H9 (cell line): Measurements from ENCODE around the gene KAT2B. TPM values are rescaled to one million over a fixed set of nuclear protein-coding genes. Genes with fewer than 3 reads are reported as not detected.

ENCODE experiments used
- DNase-seq: peaks from one replicate; pipeline ENCODE4 v3.0.0-alpha.2; 2017
- H2AFZ ChIP-seq: one replicate; pipeline ENCODE4 v1.6.1; 2013; ENCODE audit warnings: mild to moderate bottlenecking, low read length, control low read depth, moderate library complexity
- H2AK5ac ChIP-seq: 2 replicates; pipeline ENCODE4 v1.6.1; 2013; ENCODE audit warnings: low read length, control low read depth, mixed read lengths; ENCODE audit not compliant: insufficient read length
- H2BK120ac ChIP-seq: one replicate; pipeline ENCODE4 v1.6.1; 2013; ENCODE audit warnings: low read depth, mild to moderate bottlenecking, low read length, control low read depth, inconsistent platforms; ENCODE audit not compliant: poor library complexity, severe bottlenecking
- H2BK12ac ChIP-seq: 2 replicates; pipeline ENCODE4 v1.6.1; 2013; ENCODE audit warnings: low read length, control low read depth, mixed read lengths, low read depth; ENCODE audit not compliant: insufficient read length
- H2BK15ac ChIP-seq: 2 replicates; pipeline ENCODE4 v1.6.1; 2013; ENCODE audit warnings: low read depth, low read length, control low read depth
- H2BK20ac ChIP-seq: one replicate; pipeline ENCODE4 v1.6.1; 2013; ENCODE audit warnings: low read depth, mild to moderate bottlenecking, low read length, control low read depth, inconsistent platforms; ENCODE audit not compliant: poor library complexity, severe bottlenecking
- H2BK5ac ChIP-seq: 2 replicates; pipeline ENCODE4 v1.6.1; 2013; ENCODE audit warnings: low read length, control low read depth, mixed read lengths; ENCODE audit not compliant: insufficient read length
- H3K14ac ChIP-seq: 2 replicates; pipeline ENCODE4 v1.6.1; 2013; ENCODE audit warnings: low read length, control low read depth; ENCODE audit not compliant: insufficient read depth
- H3K18ac ChIP-seq: 2 replicates; pipeline ENCODE4 v1.6.1; 2013; ENCODE audit warnings: low read depth, mild to moderate bottlenecking, mixed read lengths, low read length, control low read depth; ENCODE audit not compliant: insufficient read length
- H3K23ac ChIP-seq: 2 replicates; pipeline ENCODE4 v1.6.1; 2013; ENCODE audit warnings: low read length, control low read depth, mixed read lengths, low read depth; ENCODE audit not compliant: insufficient read length
- H3K23me2 ChIP-seq: 2 replicates; pipeline ENCODE4 v1.6.1; 2013; ENCODE audit warnings: low read depth, mild to moderate bottlenecking, mixed read lengths, low read length, control low read depth; ENCODE audit not compliant: insufficient read length, poor library complexity, severe bottlenecking
- H3K27ac ChIP-seq: 2 replicates; pipeline ENCODE4 v1.5.1; 2013; ENCODE audit warnings: low read length, control low read depth, mixed read lengths, low read depth; ENCODE audit not compliant: insufficient read length
- H3K27me3 ChIP-seq: 2 replicates; pipeline ENCODE4 v1.6.1; 2013; ENCODE audit warnings: low read length, control low read depth, inconsistent platforms; ENCODE audit not compliant: insufficient read depth
- H3K4ac ChIP-seq: 2 replicates; pipeline ENCODE4 v1.6.1; 2013; ENCODE audit warnings: low read depth, mild to moderate bottlenecking, control low read depth, inconsistent platforms, low read length, moderate library complexity
- H3K4me1 ChIP-seq: 2 replicates; pipeline ENCODE4 v1.6.1; 2013; ENCODE audit warnings: low read length, control low read depth, inconsistent platforms; ENCODE audit not compliant: insufficient read depth
- H3K4me2 ChIP-seq: 2 replicates; pipeline ENCODE4 v1.6.1; 2013; ENCODE audit warnings: low read length, control low read depth, mixed read lengths; ENCODE audit not compliant: insufficient read length, insufficient read depth
- H3K56ac ChIP-seq: 2 replicates; pipeline ENCODE4 v1.6.1; 2013; ENCODE audit warnings: low read depth, mild to moderate bottlenecking, mixed read lengths, low read length, control low read depth; ENCODE audit not compliant: insufficient read length
- H3K79me1 ChIP-seq: 2 replicates; pipeline ENCODE4 v1.6.1; 2013; ENCODE audit warnings: low read depth, mild to moderate bottlenecking, moderate library complexity, low read length, control low read depth, inconsistent platforms; ENCODE audit not compliant: insufficient read depth, poor library complexity, severe bottlenecking
- H3K79me2 ChIP-seq: 2 replicates; pipeline ENCODE4 v1.6.1; 2013; ENCODE audit warnings: low read length, control low read depth, inconsistent platforms; ENCODE audit not compliant: insufficient read depth
- H3K9ac ChIP-seq: 2 replicates; pipeline ENCODE4 v1.6.1; 2013; ENCODE audit warnings: low read length, control low read depth, mixed read lengths; ENCODE audit not compliant: insufficient read length; ENCODE audit errors: extremely low read depth
- H3K9me3 ChIP-seq: one replicate; pipeline ENCODE4 v1.6.1; 2013; ENCODE audit warnings: low read depth, low read length, inconsistent platforms; ENCODE audit not compliant: control insufficient read depth
- H3T11ph ChIP-seq: one replicate; pipeline ENCODE4 v1.6.1; 2013; ENCODE audit warnings: mild to moderate bottlenecking, low read length, control low read depth, inconsistent platforms
- H4K20me1 ChIP-seq: one replicate; pipeline ENCODE4 v1.6.1; 2013; ENCODE audit not compliant: control insufficient read depth, insufficient read length, insufficient read depth
- H4K5ac ChIP-seq: 2 replicates; pipeline ENCODE4 v1.6.1; 2013; ENCODE audit warnings: low read depth, mild to moderate bottlenecking, mixed read lengths, low read length, control low read depth; ENCODE audit not compliant: insufficient read length
- H4K8ac ChIP-seq: replicated peaks from 2 replicates; pipeline ENCODE4 v1.6.1; 2013; ENCODE audit warnings: low read length, control low read depth, mixed read lengths, low read depth; ENCODE audit not compliant: insufficient read length
- H4K91ac ChIP-seq: 2 replicates; pipeline ENCODE4 v1.6.1; 2013; ENCODE audit warnings: low read depth, mild to moderate bottlenecking, moderate library complexity, mixed read lengths, low read length, control low read depth; ENCODE audit not compliant: insufficient read length
- H3K27ac Mint-ChIP-seq, 3 experiments: 2 replicates in 2 of 3; 3 replicates in 1 of 3; pipeline ENCODE4 v1.8.0; 2020 to 2021; ENCODE audit warnings: mixed read lengths in 3 of 3, mild to moderate bottlenecking in 1 of 3, moderate library complexity in 1 of 3
- H3K27me3 Mint-ChIP-seq: 2 replicates; pipeline ENCODE4 v1.8.0; 2021; ENCODE audit warnings: low read depth, mild to moderate bottlenecking, moderate library complexity, mixed read lengths
- H3K36me3 Mint-ChIP-seq, 3 experiments: 2 replicates in 2 of 3; 3 replicates in 1 of 3; pipeline ENCODE4 v1.8.0; 2020 to 2021; ENCODE audit warnings: low read depth in 3 of 3, mixed read lengths in 3 of 3; ENCODE audit not compliant: insufficient read depth in 1 of 3
- H3K4me1 Mint-ChIP-seq, 2 experiments: 2 replicates each; pipeline ENCODE4 v1.8.0; 2020; ENCODE audit warnings: mixed read lengths in 2 of 2
- H3K4me3 Mint-ChIP-seq, 2 experiments: 2 replicates in 1 of 2; 3 replicates in 1 of 2; pipeline ENCODE4 v1.8.0; 2020 to 2021; ENCODE audit warnings: mild to moderate bottlenecking in 2 of 2, mixed read lengths in 2 of 2, moderate library complexity in 1 of 2
- H3K9me3 Mint-ChIP-seq, 2 experiments: 2 replicates in 1 of 2; 3 replicates in 1 of 2; pipeline ENCODE4 v1.8.0; 2020; ENCODE audit warnings: mild to moderate bottlenecking in 2 of 2, mixed read lengths in 2 of 2, moderate library complexity in 1 of 2
- WGBS: extraction: QIAGEN DNeasy Blood & Tissue Kit; methylation state at CpG from one replicate; pipeline ENCODE4 v1.1.7; 2013; ENCODE audit warnings: missing lambda C conversion rate, low lambda C conversion rate, mixed read lengths; ENCODE audit not compliant: insufficient read length; ENCODE audit errors: extremely low coverage; 5-methylcytosine and 5-hydroxymethylcytosine counted together
- total RNA-seq: library from RNA; stranded (reverse); gene quantifications from 2 replicates; pipeline ENCODE4 v1.2.1, GENCODE V29; 2021
- TF ChIP-seq, protein P1 (sequence below): fragments of 200-600 bp; sonication (generic); conservative IDR thresholded peaks from 3 replicates; pipeline ENCODE4 v1.8.0; 2021; ENCODE audit warnings: antibody characterized with exemption, mild to moderate bottlenecking

KAT2B gene
- total RNA-seq, 1 experiment from 2014 or later = 6.3 TPM

DNA sequence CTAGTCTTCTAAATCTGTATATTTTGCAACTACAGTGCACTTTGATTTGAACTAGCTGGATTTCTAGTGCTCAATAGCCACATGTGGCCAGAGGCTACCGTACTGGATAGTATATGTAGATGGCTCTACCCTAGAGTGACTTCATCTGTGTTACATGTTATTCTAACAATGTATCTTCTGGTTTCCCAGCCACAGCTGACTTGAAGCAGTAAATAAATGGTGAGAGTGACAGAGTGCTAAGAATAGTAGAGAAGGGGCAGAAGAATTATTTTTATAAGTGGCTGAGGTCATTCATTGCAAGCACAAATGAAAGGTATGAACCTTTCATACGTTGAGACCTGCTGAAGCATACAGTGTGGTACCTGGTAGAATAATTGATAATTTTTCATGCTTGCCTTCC is 30.9 kb downstream of the KAT2B start:
- Mint-ChIP-seq H3K27me3 (peaks cover 20% of the 10 kb centered on the region), H3K36me3 (no peaks in the 10 kb centered on the region; a peak in 1 of 7 replicates), H3K27ac (no peak overlapping the region), H3K4me3 (no peak overlapping the region), H3K9me3 (no peaks in the 10 kb centered on the region), H3K4me1 (peaks cover 47 to 52% of the 10 kb centered on the region in 2 experiments)
- no peak for DNase-seq
- WGBS = no CpG with 5 or more reads among the region's 2 CpGs
- Histone ChIP-seq H4K91ac (no peak overlapping the region), H4K8ac (no peak overlapping the region), H2BK20ac (no peak overlapping the region), H3K18ac (no peak overlapping the region), H2BK5ac (no peak overlapping the region), H2BK12ac (no peak overlapping the region), H3T11ph (no peak overlapping the region), H3K56ac (no peak overlapping the region), H3K27me3 (no peaks in the 10 kb centered on the region), H3K79me1 (no peaks in the 10 kb centered on the region), H3K4ac (no peak overlapping the region), H3K4me1 (no peaks in the 10 kb centered on the region; the same call in 1 of the 2 replicates), H2BK120ac (no peak overlapping the region), H3K14ac (no peak overlapping the region), H2AK5ac (no peak overlapping the region), H3K9ac (no peak overlapping the region), H3K23me2 (no peaks in the 10 kb centered on the region), H4K5ac (no peak overlapping the region), H2BK15ac (no peak overlapping the region), H3K79me2 (no peaks in the 10 kb centered on the region), H2AFZ (no peak overlapping the region), H3K23ac (no peak overlapping the region), H3K4me2 (no peak overlapping the region), H4K20me1 (no peaks in the 10 kb centered on the region), H3K9me3 (no peaks in the 10 kb centered on the region), H3K27ac (no peak overlapping the region)
- TF ChIP-seq, protein P1, sequence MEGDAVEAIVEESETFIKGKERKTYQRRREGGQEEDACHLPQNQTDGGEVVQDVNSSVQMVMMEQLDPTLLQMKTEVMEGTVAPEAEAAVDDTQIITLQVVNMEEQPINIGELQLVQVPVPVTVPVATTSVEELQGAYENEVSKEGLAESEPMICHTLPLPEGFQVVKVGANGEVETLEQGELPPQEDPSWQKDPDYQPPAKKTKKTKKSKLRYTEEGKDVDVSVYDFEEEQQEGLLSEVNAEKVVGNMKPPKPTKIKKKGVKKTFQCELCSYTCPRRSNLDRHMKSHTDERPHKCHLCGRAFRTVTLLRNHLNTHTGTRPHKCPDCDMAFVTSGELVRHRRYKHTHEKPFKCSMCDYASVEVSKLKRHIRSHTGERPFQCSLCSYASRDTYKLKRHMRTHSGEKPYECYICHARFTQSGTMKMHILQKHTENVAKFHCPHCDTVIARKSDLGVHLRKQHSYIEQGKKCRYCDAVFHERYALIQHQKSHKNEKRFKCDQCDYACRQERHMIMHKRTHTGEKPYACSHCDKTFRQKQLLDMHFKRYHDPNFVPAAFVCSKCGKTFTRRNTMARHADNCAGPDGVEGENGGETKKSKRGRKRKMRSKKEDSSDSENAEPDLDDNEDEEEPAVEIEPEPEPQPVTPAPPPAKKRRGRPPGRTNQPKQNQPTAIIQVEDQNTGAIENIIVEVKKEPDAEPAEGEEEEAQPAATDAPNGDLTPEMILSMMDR = no peak
